SK-N-DZ (cell line): ENCODE data around the gene ACTBL2.
"Not testable (repeated sequence)": the region's sequence is repeated elsewhere in the genome, so short reads cannot be mapped to it uniquely, and the experiment has no call there.

Experiments used
- DNase-seq: peaks from one replicate; pipeline ENCODE4 v3.0.0-alpha.2; 2015; ENCODE audit warnings: low spot score

The ACTBL2 gene

DNA sequence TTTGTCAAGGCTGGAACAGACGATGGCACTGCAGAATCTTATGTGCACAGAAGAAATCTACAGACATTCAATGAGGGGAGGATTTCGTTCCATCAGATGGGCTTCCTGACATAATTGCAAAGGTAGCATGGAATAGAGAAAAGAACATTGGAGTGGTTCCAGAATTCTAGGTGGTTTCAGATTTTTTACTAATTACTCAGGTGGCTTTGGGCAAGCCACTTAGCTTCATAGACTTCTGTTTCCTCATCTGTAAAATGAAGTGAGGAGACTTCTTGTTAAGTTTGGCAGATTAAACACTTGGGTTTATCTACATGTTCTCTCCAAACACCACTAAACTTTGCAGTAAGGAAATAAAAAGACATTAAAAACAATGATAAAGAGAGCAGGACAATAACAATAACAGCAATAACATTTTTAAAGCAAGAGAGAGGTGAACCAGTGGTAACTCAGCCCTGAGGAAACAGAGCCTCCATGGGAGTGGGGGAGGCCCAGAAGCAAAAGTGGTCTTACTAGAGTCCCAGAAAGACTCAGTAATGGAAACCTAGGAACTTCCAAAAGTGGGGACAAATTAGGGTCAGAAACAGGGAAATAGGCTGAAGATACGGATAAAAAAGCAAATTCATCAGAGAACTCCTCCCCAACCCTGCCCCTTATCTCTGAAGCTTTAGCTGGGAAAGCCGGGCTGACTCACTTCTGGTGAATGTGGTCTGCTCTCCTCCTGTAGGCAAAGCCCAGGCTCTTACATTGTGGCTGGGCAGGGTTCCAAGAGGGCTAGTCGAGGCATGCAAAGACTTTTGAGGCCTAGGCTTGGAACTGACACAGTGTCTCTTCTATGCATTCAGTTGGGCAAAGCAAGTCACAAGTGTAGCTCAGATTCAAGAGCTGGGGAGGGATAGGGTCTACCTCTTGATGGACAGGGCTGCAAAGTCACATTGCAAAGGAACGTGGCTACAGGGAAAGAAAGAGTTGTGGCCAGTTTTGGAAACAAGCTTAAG, 11.8 kb upstream of the ACTBL2 start:
- no peak for DNase-seq

- DNase-seq = no peak
Measured at GRCh38 chr5:57493034-57493433, 10.4 kb upstream of the ACTBL2 start.

- no peak for DNase-seq
Measured at GRCh38 chr5:57492632-57493031, 10.0 kb upstream of the ACTBL2 start.

DNA sequence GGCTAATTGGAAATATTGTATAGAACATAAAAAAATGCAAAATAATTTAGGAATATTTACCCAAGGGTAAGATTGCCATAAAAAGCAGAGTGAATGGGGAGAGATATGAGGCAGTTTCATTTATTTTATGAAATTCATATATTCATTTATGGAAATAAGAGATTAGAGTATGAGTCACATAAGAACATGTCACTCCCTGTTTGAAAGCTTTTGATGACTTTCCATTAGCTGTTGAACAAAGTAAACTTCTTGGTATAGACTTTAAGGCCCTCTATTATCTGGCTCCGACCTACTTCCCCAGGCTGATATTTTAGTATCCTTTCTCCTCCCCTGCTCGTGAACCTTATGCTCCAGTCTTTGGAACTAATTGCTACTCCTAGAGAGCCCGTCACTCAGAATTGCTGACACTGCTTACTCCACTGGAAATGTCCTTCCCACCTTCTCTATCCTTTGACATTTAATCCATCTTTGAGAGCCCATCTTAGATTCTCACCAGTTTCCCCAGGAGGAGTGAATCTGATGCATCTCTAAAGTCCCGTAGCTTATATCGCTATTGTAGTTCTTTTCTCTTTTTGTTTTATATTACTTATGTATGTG, 8.9 kb upstream of the ACTBL2 start:
- DNase-seq = no peak

GRCh38 chr5:57488215-57488955, 5.8 kb upstream of the ACTBL2 start:
- no peak for DNase-seq

DNA sequence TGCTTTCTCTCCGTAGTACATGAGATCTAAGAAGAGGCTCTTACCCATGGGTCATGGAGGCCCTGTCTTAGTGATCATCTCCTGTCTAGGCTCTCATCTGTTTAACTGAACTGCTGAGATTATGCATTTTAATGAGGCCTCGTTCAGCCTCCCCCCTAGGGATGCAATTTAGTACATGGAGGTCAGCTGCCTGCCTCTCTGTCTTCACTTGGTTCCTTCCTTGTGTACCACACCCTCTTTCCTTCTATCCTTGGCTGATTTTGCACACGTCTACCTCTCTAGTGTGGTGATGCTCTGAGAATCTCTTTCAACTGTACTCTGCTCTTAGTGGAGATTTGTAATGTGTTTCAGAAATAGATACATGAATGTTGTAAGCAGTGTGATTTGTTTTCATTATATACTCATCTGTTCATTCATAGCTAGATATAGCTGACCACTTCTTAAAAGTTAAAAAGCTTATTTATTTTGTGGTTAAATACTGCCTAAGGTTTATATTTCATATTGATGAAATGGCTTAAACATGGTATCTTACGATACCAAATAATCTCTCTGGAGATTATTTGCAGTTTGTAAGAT, 3.5 kb upstream of the ACTBL2 start:
- DNase-seq = no peak

- DNase-seq = no peak
Measured at GRCh38 chr5:57478826-57479225, 3.8 kb downstream of the ACTBL2 start.

- DNase-seq = no peak
Measured at GRCh38 chr5:57476601-57477056, 6.0 kb downstream of the ACTBL2 start.

DNA sequence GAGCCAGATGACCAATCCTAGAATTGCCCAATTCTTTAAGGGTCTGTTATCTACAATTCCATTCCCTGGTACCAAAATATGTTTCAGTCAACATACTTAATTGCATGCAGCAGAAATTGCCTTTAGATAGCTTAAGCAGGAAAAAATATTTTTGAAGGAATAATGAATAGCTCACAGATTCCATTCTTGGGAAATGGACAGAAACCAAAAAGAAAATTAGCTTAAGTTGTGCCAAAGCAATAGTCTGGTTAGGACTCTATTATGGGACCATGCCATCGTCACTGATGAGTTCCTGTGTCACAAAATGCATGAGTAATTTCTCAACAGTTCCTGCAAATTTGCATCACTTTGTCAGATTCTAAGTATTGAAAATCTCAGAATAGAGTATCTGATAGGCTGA, 12.3 kb downstream of the ACTBL2 start:
- no peak for DNase-seq

DNA sequence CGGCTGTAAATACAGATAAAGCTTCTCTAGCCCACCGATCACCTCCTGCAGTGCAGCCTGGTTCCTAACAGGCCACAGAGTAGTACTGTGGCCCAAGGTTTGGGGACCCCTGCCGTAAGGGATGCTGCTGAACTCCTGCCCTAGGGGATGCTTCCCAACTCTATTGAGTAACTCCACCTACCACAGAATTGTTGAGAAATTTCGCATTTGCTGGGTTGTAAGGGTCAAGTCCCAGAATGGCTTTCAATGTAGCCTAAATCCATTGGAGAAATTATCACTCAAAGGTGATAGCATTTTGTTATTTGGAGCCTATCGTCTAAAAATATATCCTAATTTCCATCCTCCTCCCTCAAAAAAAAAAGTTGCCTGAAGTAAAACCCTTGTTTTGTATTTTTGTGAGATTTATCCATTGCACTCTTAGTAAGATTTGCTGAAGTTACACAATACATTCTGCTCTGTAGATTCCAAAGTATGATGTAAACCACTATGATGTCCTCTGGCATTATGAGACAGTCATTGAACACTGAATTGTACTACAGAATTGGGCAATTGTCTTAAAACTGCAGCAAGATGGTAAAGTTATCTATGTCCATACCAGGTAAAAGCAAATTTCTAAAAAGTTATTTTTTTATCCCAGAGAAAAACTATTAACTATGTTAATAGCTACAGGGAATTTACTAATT, 14.0 kb downstream of the ACTBL2 start:
- DNase-seq = no peak

DNA sequence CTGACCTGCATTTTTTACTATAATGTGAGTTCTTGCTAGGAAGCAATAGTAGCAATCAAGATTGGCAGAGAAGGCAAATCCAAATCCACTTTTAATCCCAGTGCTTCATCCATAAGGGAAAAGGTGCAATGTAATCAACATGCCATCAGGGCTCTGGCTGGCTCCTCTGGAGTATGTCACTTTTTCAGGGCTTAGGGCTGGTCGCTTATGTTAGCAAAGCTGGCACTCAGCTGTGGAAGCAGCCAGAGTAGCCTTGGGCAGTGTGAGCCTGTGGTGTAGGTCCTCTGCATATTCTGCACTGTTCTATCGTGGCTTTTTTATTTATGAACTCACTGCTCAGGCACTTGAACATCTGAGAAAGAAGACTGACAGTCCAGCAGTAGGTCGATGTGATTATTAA, 16.1 kb downstream of the ACTBL2 start:
- no peak for DNase-seq

GRCh38 chr5:57460056-57460455, 22.6 kb downstream of the ACTBL2 start:
- DNase-seq = not testable (repeated sequence)

- DNase-seq = no peak
Measured at GRCh38 chr5:57458443-57458842, 24.2 kb downstream of the ACTBL2 start.

GRCh38 chr5:57456531-57457135, 26.0 kb downstream of the ACTBL2 start:
- peak; percentile 22 for DNase-seq

GRCh38 chr5:57455511-57456455, 26.8 kb downstream of the ACTBL2 start:
- DNase-seq = no peak

DNA sequence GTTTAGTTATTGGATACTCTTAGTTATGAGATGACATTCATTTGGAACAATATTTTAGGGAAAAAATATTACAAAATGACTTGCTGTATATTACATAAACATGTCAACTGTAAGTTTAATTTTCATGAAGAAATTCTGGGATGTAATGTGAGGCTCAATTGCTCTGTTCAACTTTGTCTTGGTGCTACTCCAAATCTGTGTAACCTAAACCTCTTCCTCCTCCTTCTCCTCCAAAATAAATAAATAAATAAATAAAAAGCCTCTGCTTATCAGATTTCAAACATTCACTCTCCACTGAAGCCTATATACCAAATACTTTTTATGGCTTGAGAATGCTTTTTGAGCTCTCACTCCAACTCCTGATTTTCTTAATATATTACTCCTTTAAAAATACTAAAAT, 27.7 kb downstream of the ACTBL2 start:
- DNase-seq = no peak

DNA sequence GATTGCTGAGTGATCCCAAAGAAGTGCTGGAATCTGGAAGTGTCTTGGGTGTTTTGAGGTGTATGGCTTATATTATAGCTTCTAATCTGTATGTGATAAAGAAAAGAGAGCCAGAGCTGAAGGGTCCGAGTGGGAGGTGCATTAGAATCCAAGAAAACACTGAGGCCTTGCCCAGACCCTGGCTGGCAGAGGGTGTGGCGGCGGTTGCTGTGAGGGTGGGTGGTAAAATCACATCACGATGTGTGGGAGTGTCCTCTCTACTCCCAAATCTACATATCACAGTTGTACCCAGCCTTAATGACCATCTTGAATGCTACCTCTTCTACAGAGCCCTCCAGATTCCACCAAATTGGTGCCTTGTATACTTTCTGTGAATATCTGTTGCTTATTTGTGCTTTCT, 28.9 kb downstream of the ACTBL2 start:
- no peak for DNase-seq

- DNase-seq = no peak
Measured at GRCh38 chr5:57452885-57453284, 29.7 kb downstream of the ACTBL2 start.

- DNase-seq = peak; percentile 17
Measured at GRCh38 chr5:57450991-57451876, 31.4 kb downstream of the ACTBL2 start.
